NCI-H2227 (cell line): ENCODE data around the gene SFT2D2.
A peak's percentile ranks its signal among the peaks of the same experiment; 100 is the strongest.
"Not testable (repeated sequence)": the region's sequence is repeated elsewhere in the genome, so short reads cannot be mapped to it uniquely, and the experiment has no call there.

ENCODE experiments used
- DNase-seq: peaks from one replicate; lab custom pipeline; 2025; ENCODE audit not compliant: unreplicated experiment; lab: John Stamatoyannopoulos, UW

SFT2D2 gene

DNA sequence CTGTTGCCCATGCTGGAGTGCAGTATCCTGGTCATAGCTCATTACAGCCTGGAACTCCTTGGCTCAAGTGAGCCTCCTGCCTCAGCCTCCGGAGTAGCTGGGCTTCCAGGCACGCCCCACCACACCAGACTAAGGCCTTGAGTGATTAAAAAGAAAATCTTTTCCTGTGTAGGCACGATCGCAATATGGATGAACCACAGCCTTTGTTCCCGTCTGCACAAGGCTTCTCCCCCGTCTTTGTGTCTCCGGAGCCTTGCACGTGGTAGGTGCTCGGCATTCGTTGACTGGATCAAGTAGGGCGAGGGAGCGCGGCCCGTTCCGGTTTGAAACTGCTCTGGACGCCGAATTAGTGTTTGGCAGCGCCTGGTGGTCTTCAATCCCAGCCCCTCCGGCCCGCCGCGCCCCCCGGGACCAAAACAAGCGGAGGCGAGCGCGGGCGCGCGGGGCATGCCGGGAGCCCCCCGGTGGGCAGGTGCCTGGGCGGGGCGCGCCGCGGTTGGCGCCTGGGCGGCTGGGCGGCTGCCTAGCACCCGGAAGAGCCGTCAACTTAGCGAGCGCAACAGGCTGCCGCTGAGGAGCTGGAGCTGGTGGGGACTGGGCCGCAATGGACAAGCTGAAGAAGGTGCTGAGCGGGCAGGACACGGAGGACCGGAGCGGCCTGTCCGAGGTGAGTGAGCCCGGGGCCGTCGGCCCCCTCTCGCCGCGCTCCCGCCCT is at the start of gene SFT2D2:
TSS of gene SFT2D2 (plus strand) at position 529 of the 715 bp plus-strand sequence. CDS start at position 605, 76 bp downstream.
- DNase-seq: peak; percentile 90

DNA sequence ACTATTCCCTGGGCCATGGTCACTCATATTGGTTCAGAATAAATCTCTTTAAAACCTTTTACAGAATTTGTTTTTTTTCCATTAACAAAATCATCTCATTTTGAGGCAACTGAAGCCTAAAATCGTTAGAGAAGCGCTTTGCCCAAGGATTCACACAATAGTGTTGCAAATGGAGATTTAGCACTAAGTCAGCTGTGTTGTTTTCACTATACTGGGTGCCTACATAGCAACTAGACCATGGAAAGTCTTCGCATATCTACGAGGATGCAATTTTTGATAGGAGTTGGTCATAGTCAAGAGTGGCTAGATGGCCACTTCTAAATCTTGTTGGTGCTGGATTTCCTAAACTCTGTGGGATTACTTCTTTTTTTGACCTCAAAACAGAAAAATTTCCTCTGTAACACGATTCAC is 47.6 kb upstream of the SFT2D2 start:
- DNase-seq: no peak

DNA sequence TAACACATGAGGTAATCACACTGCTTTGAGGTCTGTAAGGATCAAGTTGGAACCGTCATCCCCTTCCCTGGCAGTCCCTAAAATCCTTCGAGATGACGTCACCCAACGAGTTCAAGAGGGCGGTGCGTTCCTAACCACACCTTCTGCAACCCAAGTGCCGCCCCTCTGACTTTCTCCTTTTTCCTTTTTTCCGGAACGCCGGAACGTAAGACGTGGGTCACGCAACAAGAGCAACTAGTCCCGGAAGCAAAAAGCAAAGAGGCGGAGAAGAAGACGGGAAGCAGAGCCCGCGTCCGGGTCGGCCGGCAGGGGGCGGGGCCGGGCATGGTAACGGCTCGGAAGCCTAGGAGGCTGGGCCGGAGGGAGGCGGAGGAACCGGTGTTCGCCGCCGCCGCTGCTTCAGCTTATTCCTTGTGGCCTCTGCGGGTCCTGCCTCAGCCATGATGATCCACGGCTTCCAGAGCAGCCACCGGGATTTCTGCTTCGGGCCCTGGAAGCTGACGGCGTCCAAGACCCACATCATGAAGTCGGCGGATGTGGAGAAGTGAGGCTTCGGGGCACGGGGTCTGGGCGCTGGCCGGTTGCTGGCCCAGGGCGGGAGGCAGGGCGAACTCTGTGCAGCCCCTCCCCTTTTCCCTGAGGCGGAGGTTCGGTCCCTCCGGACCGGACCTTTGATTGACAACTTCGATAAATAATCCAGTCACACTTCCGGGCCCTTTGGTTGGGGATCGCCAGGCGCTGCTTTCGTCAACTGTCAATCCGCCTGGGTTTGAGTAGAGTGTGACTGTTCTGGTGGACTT is 47.0 kb upstream of the SFT2D2 start, which contains the start of gene TIPRL:
TSS of gene TIPRL (plus strand) at position 325 of the 800 bp plus-strand sequence. CDS start at position 441, 116 bp downstream.
- DNase-seq: peak; percentile 99

DNA sequence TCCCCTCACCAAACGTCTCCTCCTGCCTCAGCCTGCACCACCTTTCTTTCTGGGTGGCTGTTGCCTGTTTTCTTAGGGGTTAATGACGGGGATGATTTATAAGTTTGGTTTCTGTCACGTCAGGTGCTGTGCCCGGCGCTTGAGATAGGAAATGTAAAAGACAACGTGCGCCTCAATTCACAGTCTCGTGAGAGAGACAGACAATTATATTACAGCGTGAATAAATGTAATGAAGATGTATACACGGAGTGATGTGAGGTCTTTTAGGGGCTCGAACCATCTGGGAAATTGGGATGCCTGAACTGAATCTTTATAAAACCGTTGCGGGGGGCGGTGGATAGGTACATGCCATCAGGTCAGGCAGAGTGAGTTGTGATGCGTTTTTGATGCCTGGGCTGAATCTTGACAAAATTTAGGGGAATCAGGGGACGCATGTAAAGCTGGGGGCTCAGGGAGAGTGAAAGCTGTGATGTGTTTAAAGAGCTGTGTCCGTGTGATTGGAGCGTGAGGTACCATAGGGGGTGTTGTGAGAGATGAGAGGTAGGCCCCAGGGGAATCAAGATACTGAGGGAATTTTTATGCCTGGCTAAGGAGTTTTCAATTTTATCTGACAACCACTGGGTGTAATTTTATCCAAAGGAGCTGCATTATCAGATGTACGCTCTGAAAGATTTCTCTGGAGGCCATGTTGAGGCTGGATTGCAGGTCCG is 46.2 kb upstream of the SFT2D2 start:
- peak; percentile 28 for DNase-seq

DNA sequence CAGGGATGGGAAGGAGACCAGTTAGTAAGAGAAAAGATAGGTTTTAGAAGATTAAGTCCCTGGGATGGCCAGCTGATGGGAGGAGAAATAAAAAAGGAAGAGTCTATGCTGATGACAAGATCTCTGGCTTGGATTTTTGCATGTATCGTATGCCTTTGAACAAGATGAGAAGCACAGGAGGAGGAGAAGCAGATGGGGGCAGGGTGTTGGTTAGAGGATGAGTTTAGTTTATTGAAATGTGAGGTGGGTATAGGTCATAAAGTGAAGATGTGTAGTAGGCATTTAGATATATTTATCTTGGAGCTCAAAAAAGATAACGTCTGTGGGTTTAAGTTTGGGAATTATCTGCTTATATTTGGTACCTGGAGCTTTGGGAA is 45.7 kb upstream of the SFT2D2 start:
- DNase-seq: no peak

DNA sequence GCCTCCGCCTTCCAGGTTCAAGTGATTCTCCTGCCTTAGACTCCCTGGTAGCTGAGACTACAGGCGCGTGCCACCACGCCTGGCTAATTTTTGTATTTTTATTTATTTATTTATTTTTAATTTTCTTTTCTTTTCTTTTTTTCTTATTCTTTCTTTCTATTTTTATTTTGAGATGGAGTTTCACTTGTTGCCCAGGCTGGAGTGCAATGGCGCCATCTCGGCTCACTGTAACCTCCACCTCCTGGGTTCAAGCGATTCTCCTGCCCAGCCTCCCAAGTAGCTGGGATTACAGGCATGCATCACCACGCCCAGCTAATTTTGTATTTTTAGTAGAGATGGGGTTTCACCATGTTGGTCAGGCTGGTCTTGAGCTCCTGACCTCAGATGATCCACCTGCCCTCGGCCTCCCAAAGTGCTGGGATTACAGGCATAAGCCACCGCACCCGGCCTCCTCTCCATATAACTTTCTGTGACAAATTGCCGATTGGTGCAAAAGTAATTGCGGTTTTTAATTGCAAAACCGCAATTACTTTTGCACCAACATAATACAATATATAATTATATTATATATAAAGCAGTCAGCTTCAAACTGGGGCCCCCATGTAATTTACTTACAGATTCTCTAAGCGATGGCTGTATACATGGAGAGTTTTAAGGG is 44.6 kb upstream of the SFT2D2 start:
- DNase-seq: not testable (repeated sequence)

DNA sequence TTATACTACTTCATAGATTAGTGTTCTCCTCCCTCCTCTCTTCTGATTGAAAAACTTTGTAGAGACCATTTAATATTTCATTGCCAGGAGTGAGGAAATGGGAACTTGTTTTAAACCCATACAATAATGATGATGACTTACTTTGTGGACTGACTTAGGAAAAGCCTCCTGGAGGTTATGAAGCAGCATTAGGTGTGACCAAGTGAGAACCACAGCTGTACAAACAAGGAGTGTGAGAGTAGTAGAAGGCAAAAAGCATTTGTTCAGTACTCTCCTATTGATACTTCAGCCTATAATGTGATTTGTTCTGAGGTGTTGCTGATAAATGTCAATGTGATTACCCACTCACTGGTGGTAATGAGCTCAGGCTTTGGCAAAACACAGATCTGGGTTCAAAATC is 38.6 kb upstream of the SFT2D2 start:
- DNase-seq: no peak

DNA sequence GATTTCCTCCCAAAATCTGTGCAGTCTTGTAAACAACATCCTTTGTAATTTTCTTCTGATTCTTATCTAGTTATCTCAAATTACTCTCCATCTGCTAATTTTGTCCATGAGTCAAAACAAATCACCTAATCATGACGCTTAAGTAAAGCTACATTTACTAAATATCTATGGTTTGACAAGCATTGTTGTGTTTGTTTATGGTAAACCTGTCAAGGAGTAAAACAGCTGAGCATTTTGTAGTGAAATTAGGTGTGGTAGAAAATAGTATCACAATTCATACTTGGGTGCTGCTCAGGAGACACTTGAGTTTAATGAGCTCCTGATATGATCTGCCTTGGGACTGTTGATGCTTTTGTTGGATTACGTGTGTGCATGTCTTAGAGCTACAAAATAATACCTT is 35.4 kb upstream of the SFT2D2 start:
- no peak for DNase-seq

DNA sequence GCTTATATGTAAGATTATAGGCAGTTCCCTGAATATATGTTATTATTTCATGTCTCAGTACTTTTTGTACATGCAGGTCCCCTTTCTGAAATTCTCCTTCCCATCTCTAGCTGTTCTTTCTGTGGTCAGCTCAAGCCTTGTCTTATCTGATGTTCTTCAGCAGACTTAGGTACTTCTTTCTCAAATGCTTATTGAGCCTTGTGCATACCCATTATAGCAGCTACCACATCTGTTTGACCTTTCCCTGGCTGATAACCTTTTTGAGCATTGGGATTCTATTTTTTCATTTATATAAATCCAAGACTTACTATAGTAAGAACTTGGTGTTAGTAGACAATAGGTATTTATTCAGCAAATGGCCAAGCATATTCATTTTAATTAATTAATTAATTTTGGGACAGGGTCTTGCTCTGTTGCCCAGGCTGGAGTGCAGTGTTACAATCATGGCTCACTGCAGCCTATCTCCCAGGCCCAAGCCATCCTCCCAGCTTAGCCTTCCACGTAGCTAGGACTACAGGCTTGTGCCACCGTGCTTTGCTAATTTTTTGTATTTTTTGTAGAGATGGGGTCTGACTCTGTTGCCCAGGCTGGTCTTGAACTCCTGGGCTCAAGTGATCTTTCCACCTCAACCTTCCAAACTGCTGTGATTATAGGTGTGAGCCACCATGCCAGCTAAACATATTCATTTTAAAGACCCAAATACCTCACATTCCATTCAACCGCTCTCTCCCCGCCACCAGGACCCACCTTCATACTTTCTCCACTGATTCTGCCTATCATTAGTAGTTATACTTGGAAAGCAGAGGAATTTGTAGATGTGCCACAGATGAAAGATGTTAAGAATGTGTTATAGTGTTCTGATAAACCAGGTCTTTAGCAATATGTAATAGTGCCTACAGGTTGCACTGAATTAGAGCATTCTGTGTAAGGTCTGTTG is 30.3 kb upstream of the SFT2D2 start:
- DNase-seq: no peak

DNA sequence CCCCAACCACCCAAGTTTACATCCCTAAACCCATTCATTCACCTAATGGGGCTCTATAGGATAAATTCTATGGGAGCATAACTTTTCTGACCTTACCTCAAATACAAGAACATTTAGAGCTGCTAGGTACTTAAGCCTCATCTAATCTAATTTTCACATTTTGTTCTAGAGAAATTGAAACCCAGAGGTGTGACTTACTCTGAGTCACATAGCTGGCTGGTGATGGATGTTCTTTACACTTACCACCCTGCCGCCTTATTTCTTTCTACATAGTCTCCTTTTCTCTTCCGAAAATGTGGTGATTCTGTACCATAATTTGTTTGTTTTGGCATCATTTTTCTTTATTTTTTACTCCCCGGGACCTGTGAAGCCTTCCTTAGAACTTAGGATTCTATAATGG is 26.7 kb upstream of the SFT2D2 start:
- no peak for DNase-seq

DNA sequence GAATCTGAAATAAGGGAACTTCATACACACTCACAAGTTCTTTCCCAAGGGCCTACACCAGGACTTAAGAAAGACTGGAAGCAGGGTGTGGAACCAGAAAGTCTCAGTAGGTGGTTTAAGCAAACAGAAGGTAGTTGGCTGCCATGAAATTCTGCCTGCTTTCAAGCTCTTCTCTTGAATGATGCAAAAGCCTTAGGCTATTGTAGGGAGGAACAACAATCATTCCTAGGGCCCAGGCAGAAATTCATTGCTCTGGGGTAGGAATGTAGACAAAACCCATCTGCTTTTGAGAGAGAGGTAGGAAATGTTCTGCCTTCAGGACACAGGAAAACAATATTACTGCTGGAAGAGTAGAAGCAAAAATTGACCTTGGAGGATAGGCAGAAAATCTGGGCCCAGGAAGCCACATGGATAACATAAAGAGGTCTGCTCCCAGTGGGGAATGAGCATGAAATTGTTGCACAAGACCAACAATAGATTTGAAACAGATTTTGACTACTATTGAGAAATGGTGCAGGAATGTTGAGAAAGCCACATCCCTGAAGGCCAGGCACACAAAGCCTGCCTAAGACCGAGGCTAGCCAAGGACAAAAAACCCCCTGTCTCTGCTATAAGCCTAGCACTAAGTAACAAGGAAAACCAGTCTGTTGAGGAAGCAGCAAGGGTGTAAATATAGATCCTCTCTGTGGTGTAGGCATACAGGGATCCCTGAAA is 22.7 kb upstream of the SFT2D2 start:
- no peak for DNase-seq

DNA sequence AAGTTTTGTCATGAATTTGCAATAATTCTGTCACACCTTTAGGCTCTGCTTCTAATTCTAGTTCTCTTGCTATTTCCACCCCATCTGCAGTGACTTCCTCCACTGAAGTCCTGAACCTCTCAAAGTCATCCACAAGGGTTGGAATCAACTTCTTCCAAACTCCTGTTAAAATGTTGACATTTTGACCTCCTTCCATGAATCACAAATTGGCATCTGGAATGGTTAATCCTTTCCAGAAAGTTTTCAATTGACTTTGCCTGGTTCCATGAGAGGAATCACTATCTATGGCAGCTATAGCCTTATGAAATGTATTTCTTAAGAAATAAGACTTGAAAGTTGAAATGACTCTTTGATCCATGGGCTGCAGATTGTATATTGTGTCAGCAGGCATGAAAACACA is 19.7 kb upstream of the SFT2D2 start:
- DNase-seq: no peak

DNA sequence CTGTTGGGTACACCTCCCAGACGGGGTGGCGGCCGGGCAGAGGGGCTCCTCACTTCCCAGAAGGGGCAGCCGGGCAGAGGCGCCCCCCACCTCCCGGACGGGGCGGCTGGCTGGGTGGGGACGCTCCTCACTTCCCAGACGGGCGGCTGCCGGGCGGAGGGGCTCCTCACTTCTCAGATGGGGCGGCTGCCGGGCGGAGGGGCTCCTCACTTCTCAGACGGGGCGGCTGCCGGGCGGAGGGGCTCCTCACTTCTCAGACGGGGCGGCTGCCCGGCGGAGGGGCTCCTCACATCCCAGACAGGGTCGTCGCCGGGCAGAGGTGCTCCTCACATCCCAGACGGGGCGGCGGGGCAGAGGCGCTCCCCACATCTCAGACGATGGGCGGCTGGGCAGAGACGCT is 18.1 kb upstream of the SFT2D2 start:
- not testable (repeated sequence) for DNase-seq

DNA sequence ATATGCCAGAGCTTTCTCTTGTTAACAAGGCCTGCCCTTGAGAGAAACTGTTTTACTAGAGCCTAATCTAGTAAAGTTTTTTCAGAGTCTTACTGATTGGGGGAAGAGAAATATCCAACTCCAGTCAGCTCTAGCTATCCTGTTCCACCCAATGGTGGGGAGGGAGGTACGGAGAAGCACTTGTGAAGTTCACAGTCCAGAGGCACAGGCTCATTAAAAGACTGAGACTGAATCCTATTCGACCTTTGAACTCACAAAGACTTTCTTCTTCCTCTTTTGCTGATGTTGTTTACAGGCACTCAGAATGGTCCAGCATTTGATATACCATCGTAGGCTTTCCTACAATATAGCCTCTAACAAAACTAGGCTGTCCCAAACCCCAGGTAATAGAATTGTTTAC is 15.5 kb upstream of the SFT2D2 start:
- no peak for DNase-seq

DNA sequence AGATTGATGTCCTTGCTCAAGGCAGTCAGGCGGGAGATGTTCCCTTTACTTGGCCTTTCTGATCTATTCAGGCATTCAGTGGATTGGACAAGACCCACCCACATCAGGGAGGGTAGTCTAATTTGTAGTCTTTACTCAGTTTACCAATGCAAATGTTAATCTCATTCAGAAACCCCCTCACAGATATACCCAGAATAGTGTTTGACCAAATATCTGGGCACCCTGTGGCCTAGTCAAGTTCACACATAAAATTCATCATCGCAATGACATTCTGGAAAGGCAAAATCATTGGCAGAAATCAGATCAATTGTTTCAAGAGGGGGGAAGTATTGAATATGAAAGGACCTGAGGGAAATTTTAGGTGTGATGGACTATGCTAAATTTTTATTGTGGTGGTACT is 12.5 kb upstream of the SFT2D2 start:
- DNase-seq: no peak

DNA sequence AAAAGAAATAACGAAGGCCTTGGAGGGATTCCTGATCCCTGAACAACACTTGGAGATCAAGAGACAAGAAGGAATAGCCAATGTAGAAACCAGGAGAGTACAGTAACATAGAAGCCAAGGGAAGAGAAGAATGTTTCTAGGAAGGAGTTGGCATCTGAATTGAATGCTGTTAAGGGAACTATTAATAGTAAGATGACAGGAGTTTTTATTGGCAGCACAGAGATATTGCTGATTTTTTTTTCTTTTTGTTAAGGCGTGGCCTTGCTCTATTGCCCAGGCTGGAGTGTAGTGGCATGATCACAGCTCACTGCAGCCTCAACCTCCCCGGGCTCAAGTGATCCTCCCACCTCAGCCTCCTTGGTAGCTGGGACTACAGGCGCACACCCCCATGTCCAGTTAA is 9.6 kb upstream of the SFT2D2 start:
- DNase-seq: no peak

DNA sequence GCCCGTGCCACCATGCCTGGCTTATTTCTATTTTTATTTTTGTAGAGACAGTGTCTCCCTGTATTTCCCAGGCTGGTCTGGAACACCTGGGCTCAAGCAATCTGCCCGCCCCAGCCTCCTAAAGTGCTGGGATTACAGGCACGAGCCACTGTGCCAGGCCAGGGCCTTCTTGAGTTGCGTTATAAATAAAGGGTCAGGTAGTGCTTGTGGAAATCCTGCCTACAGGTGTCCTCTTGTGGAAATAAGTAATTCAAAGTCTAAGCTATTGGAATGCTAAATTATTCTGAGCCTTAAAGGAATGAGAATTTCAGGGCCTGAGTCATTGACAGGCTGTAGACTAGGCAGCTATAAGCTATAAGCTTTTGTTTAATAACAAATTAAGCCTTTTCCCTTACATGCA is 8.1 kb upstream of the SFT2D2 start:
- DNase-seq: no peak

DNA sequence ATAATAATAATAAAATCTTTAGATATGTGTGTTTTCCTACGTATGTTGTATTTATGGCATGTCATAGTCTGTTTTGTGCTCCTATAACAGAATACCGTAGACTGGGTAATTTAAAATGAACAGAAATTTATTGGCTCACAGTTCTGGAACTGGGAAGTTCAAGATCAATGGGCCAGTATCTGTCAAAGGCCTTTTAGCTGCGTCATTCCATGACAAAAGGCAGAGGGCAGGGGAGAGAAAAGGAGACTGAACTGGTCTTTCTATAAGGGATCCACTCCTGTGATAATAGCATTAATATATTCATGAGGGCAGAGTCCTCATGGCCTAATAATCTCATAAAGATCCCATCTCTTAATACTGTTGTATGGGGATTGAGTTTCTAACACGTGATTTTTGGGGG is 7.1 kb upstream of the SFT2D2 start:
- no peak for DNase-seq

DNA sequence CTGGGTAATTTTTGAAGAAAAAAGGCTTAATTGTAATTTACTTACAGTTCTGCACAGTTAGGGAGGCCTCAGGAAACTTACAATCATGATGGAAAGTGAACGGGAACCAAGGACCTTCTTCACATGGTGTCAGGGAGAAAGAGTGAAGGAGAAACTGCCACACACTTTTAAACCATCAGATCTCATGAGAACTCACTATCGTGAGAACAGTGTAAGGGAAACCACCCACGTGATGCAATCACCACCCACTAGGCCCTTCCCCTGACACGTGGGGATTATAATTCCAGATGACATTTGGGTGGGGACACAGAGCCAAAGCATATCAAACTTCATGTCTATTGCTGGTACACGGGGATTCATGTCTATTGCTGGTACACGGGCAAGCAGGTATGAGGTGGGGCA is 5.3 kb upstream of the SFT2D2 start:
- no peak for DNase-seq

DNA sequence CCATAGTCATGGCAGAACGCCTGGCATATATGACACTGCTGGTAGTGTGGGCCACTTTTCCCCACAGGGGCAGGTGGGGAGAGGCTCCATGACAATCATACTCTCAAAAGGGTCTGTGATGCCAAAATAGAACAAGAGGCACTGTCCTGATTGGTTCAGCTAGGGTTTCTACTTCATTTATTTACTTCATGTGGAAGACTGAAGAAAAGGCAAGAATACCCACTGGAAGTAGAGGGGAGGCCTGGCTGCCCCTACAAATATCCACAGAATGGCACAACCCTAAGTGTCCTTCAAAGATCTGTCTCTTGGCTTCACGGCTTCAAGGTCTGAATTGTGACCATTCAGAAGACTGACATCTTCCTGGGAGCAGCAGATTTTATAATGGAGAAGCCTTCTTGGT is 4.5 kb upstream of the SFT2D2 start:
- no peak for DNase-seq
